GM19023 (cell line): ENCODE data around the gene ABHD8.

Experiments
- ATAC-seq: cut with Tn5 transposase; IDR thresholded peaks from one replicate; pipeline ENCODE4 v1.9.1; 2021; ENCODE audit warnings: mild to moderate bottlenecking, moderate library complexity; ENCODE audit not compliant: unreplicated experiment

Gene ABHD8

GRCh38 chr19:17334414-17335409 is 31.5 kb upstream of the ABHD8 start, which contains the start of gene ANO8:
TSS of gene ANO8 (minus strand) at chr19:17334855. CDS start at chr19:17334670, 185 bp downstream.
- ATAC-seq: peak; percentile 37

GRCh38 chr19:17333611-17334413 is 30.6 kb upstream of the ABHD8 start:
- ATAC-seq: no peak

GRCh38 chr19:17332677-17333581 is 29.7 kb upstream of the ABHD8 start:
- no peak for ATAC-seq

GRCh38 chr19:17332360-17332676 is 29.1 kb upstream of the ABHD8 start:
- no peak for ATAC-seq

GRCh38 chr19:17331045-17331558 is 27.9 kb upstream of the ABHD8 start:
- no peak for ATAC-seq

- no peak for ATAC-seq
Measured at GRCh38 chr19:17330262-17331044, 27.2 kb upstream of the ABHD8 start.

- ATAC-seq: no peak
Measured at GRCh38 chr19:17329366-17330261, 26.4 kb upstream of the ABHD8 start.

GRCh38 chr19:17328517-17329365 is 25.5 kb upstream of the ABHD8 start:
- ATAC-seq: no peak

- no peak for ATAC-seq
Measured at GRCh38 chr19:17327654-17328516, 24.7 kb upstream of the ABHD8 start.

- no peak for ATAC-seq
Measured at GRCh38 chr19:17327068-17327653, 23.9 kb upstream of the ABHD8 start.

GRCh38 chr19:17326595-17326966 is 23.4 kb upstream of the ABHD8 start:
- no peak for ATAC-seq

- ATAC-seq: no peak
Measured at GRCh38 chr19:17325881-17326594, 22.8 kb upstream of the ABHD8 start.

- no peak for ATAC-seq
Measured at GRCh38 chr19:17325133-17325532, 21.9 kb upstream of the ABHD8 start.

- ATAC-seq: no peak
Measured at GRCh38 chr19:17324357-17325114, 21.3 kb upstream of the ABHD8 start.

- no peak for ATAC-seq
Measured at GRCh38 chr19:17323964-17324332, 20.7 kb upstream of the ABHD8 start.
